Parathyroid adenoma (tissue), 2 donors: Measurements from ENCODE around the gene TCAIM.

Experiments
- H2AFZ ChIP-seq: fragments of 300-600 bp; sonication (generic); one replicate; pipeline ENCODE4 v1.7.0; 2017; ENCODE audit warnings: antibody characterized with exemption, mild to moderate bottlenecking
- H3K27ac ChIP-seq: fragments of 300-600 bp; sonication (generic); one replicate; pipeline ENCODE4 v1.7.0; 2017
- H3K27me3 ChIP-seq: fragments of 300-600 bp; sonication (generic); one replicate; pipeline ENCODE4 v1.7.0; 2017; ENCODE audit warnings: low read length; ENCODE audit not compliant: control insufficient read depth, insufficient read depth
- H3K36me3 ChIP-seq: fragments of 300-600 bp; sonication (generic); one replicate; pipeline ENCODE4 v1.7.0; 2017; ENCODE audit warnings: low read length; ENCODE audit not compliant: control insufficient read depth, insufficient read depth
- H3K4me1 ChIP-seq: fragments of 300-600 bp; sonication (generic); one replicate; pipeline ENCODE4 v1.7.0; 2017; ENCODE audit warnings: control low read depth
- H3K4me2 ChIP-seq: fragments of 300-600 bp; sonication (generic); one replicate; pipeline ENCODE4 v1.7.0; 2017; ENCODE audit warnings: low read length
- H3K4me3 ChIP-seq: fragments of 300-600 bp; sonication (generic); one replicate; pipeline ENCODE4 v1.7.0; 2017; ENCODE audit warnings: low read depth, low read length
- H3K79me2 ChIP-seq: fragments of 300-600 bp; sonication (generic); one replicate; pipeline ENCODE4 v1.7.0; 2017; ENCODE audit warnings: control low read depth
- H3K9ac ChIP-seq: fragments of 300-600 bp; sonication (generic); one replicate; pipeline ENCODE4 v1.7.0; 2017; ENCODE audit warnings: mild to moderate bottlenecking
- H3K9me3 ChIP-seq: fragments of 300-600 bp; sonication (generic); one replicate; pipeline ENCODE4 v1.7.0; 2017; ENCODE audit warnings: low read length; ENCODE audit not compliant: control insufficient read depth
- CTCF ChIP-seq: fragments of 300-600 bp; sonication (generic); IDR thresholded peaks from one replicate; pipeline ENCODE4 v1.7.0; 2017; ENCODE audit warnings: antibody characterized with exemption, mild to moderate bottlenecking
- donor health status: primary hyperparathyroidism.

The TCAIM gene

GRCh38 chr3:44348993-44349392 is 10.4 kb downstream of the TCAIM start:
- Histone ChIP-seq H3K27me3 (no peaks in the 10 kb centered on the region), H3K9ac (no peak overlapping the region)

DNA sequence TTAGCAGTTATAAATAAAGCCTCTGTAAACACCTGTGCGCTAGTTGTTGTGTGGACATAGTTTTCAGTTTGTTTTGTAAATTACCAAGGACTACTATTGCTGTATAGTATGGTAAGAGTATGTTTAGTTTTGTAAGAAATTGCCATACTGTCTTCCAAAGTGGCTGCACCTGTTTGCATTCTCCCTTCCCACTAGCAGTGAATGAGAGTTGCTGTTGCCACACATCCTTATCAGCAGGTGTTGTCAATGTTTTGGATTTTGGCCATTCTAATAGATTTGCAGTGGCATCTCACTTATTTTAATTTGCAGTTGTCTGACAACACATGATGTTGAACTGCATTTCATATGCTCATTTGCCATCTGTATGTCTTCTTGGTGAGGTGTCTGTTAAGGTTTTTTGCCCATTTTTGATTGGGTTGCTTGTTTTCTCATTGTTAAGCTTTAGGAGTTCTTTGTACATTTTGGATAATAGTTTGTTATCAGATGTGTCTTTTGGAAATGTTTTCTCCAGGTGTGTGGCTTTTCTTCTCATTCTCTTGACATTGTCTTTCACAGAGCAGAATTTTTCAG is 14.9 kb downstream of the TCAIM start:
- Histone ChIP-seq H3K36me3 (no peaks in the 10 kb centered on the region), H3K4me2 (no peak overlapping the region), H2AFZ (no peak overlapping the region), H3K4me3 (no peak overlapping the region), H3K4me1 (no peaks in the 10 kb centered on the region), H3K27ac (no peak overlapping the region), H3K9me3 (no peaks in the 10 kb centered on the region), H3K27me3 (no peaks in the 10 kb centered on the region), H3K9ac (no peak overlapping the region), H3K79me2 (peaks cover 1% of the 10 kb centered on the region)
- no peak for TF ChIP-seq CTCF

More at GRCh38 chr3:44348993-44349392, 10.4 kb downstream of the TCAIM start:
- no peak overlapping the region for H3K27ac ChIP-seq
- no peak overlapping the region for H2AFZ ChIP-seq
- no peak overlapping the region for H3K4me2 ChIP-seq
- no peaks in the 10 kb centered on the region for H3K9me3 ChIP-seq
- no peaks in the 10 kb centered on the region for H3K36me3 ChIP-seq
- no peak for TF ChIP-seq CTCF
- peaks cover 27% of the 10 kb centered on the region for H3K79me2 ChIP-seq
- no peaks in the 10 kb centered on the region for H3K4me1 ChIP-seq
- no peak overlapping the region for H3K4me3 ChIP-seq

DNA sequence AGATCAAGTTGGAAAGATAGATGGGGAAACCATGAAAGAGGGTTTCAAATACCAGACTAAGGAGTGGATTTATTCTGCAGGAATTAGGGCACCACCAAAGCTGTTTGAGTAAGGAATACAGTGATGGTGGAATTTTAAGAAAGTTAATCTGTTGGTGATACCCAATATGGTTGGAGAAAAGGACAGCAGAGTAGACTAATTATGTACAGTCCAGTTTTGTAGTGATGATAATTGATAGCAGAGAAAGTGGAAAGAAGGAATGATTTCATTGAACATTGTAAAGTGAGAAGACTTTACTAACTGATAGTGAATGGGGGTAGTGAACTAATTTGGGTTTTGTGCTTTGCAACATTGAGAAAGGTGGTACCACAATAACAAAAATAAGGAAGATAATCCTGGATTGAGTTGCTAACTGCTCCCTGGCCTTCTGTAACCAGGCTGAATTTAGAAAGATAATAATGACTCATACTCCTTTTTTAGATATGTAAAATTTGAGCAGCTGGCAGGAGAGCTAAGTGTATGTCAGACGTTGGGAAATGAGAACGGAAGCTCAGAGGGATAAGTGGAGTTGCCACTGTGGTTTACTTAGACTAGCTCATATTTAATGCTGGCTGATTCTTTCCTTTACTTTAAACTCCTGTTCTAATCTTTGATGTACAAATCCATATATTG is 16.9 kb downstream of the TCAIM start:
- H3K27me3 ChIP-seq: no peaks in the 10 kb centered on the region
- H3K9me3 ChIP-seq: no peaks in the 10 kb centered on the region
- TF ChIP-seq CTCF: no peak
- H3K36me3 ChIP-seq: no peaks in the 10 kb centered on the region
- H3K9ac ChIP-seq: no peak overlapping the region
- no peak overlapping the region for H2AFZ ChIP-seq
- H3K27ac ChIP-seq: no peak overlapping the region
- H3K4me3 ChIP-seq: no peak overlapping the region
- H3K4me1 ChIP-seq: no peaks in the 10 kb centered on the region
- no peaks in the 10 kb centered on the region for H3K79me2 ChIP-seq
- no peak overlapping the region for H3K4me2 ChIP-seq

- no peak overlapping the region for H3K4me2 ChIP-seq
- H3K4me1 ChIP-seq: no peaks in the 10 kb centered on the region
- no peak overlapping the region for H2AFZ ChIP-seq
- no peak overlapping the region for H3K4me3 ChIP-seq
- no peak for TF ChIP-seq CTCF
- H3K79me2 ChIP-seq: no peaks in the 10 kb centered on the region
- no peaks in the 10 kb centered on the region for H3K27me3 ChIP-seq
- H3K9ac ChIP-seq: no peak overlapping the region
- no peaks in the 10 kb centered on the region for H3K9me3 ChIP-seq
- H3K36me3 ChIP-seq: no peaks in the 10 kb centered on the region
- no peak overlapping the region for H3K27ac ChIP-seq
Observed at GRCh38 chr3:44359146-44359751, 20.7 kb downstream of the TCAIM start.
